Dermis microvascular lymphatic vessel endothelial cell (primary cell): ENCODE data around the gene RAD9A. TPM values are rescaled to one million over a fixed set of nuclear protein-coding genes. Genes with fewer than 3 reads are reported as not detected.

Experiments
- DNase-seq, 2 donors: peaks; one replicate each; pipeline versions ENCODE4 v3.0.0 to v3.0.0-alpha.2; 2010; ENCODE audit warnings: low read depth in 2 of 2
- total RNA-seq: library from RNA; depleted of rRNA; stranded (reverse); fragments of >200 nt; gene quantifications from 2 replicates; pipeline ENCODE4 v1.2.1, GENCODE V29; 2014

The RAD9A gene
- total RNA-seq, 1 donor from 2014 or later, result 3.6 TPM

GRCh38 chr11:67373648-67374570 lies 17.9 kb upstream of the RAD9A start:
- peak; percentile 78 to 90 for DNase-seq

- no peak for DNase-seq
Observed at GRCh38 chr11:67374571-67375281, 17.1 kb upstream of the RAD9A start.

- no peak for DNase-seq
Observed at GRCh38 chr11:67375320-67376055, 16.3 kb upstream of the RAD9A start.

GRCh38 chr11:67376063-67376820 lies 15.5 kb upstream of the RAD9A start:
- DNase-seq, result no peak

- no peak for DNase-seq
Observed at GRCh38 chr11:67376873-67377808, 14.6 kb upstream of the RAD9A start.

GRCh38 chr11:67378544-67378943 lies 13.2 kb upstream of the RAD9A start:
- no peak for DNase-seq

- DNase-seq, result no peak
Observed at GRCh38 chr11:67379061-67380058, 12.4 kb upstream of the RAD9A start.

- DNase-seq, result no peak
Observed at GRCh38 chr11:67381244-67381972, 10.4 kb upstream of the RAD9A start.

- peak; percentile 61 to 75 for DNase-seq
Observed at GRCh38 chr11:67382276-67383136, 9.3 kb upstream of the RAD9A start.

GRCh38 chr11:67384851-67385366 lies 6.9 kb upstream of the RAD9A start:
- peak in 1 of 2 donors; percentile 70 for DNase-seq

GRCh38 chr11:67387069-67387468 lies 4.7 kb upstream of the RAD9A start:
- DNase-seq, result no peak

- DNase-seq, result no peak
Observed at GRCh38 chr11:67387518-67387917, 4.3 kb upstream of the RAD9A start.

- DNase-seq, result peak; percentile 25 to 49
Observed at GRCh38 chr11:67389477-67389876, 2.3 kb upstream of the RAD9A start.

- no peak for DNase-seq
Observed at GRCh38 chr11:67390947-67391303, 861 bp upstream of the RAD9A start.

- DNase-seq, result peak in 1 of 2 donors; percentile 22
Observed at GRCh38 chr11:67392183-67392715, 463 bp downstream of the RAD9A start.

GRCh38 chr11:67393437-67393836 lies 1.7 kb downstream of the RAD9A start:
- DNase-seq, result no peak

GRCh38 chr11:67393990-67394389 lies 2.2 kb downstream of the RAD9A start:
- DNase-seq, result no peak
